ENCODE measurements around the gene NIPAL3. TPM values are rescaled to one million over a fixed set of nuclear protein-coding genes. Genes with fewer than 3 reads are reported as not detected.

NIPAL3 gene
- total RNA-seq, 1 donor from 2014 or later, result 73.9 TPM

GRCh38 chr1:24503870-24504523 is 88.4 kb downstream of the NIPAL3 start:
- peaks cover 0 to 3% of the 10 kb centered on the region in 2 donors for H3K4me1 ChIP-seq
- intact Hi-C loops (cut with DNase I), result loop anchor here (5.0 kb wide), 2 partner anchors 87 to 457 kb away; partner anchors contain the start of gene NIPAL3
- no peaks in the 10 kb centered on the region for H3K27me3 ChIP-seq
- H3K4me3 ChIP-seq, result no peak overlapping the region
- no peak for DNase-seq (ENCODE audit: low spot score in 2 of 2)
- H3K9me3 ChIP-seq, result no peaks in the 10 kb centered on the region
- TF ChIP-seq CTCF (IDR thresholded peaks at IDR 0.05), result no peak
- H3K36me3 ChIP-seq, result no peaks in the 10 kb centered on the region
- no peak overlapping the region for H3K27ac ChIP-seq

- DNase-seq (ENCODE audit: low spot score in 2 of 2), result no peak
- Histone ChIP-seq H3K4me1 (peaks cover 0 to 3% of the 10 kb centered on the region in 2 donors), H3K27ac (no peak overlapping the region), H3K9me3 (no peaks in the 10 kb centered on the region), H3K27me3 (no peaks in the 10 kb centered on the region), H3K4me3 (no peak overlapping the region), H3K36me3 (no peaks in the 10 kb centered on the region)
- no peak for TF ChIP-seq CTCF (IDR thresholded peaks at IDR 0.05)
- intact Hi-C loops (cut with DNase I), result loop anchor here (5.0 kb wide), 2 partner anchors 87 to 457 kb away; partner anchors contain the start of gene NIPAL3
These were observed 89.0 kb downstream of the NIPAL3 start for GRCh38 chr1:24504560-24504959.

- peaks cover 0 to 3% of the 10 kb centered on the region in 2 donors for H3K4me1 ChIP-seq
- H3K9me3 ChIP-seq, result no peaks in the 10 kb centered on the region
- intact Hi-C loops (cut with DNase I), result no loop called here
- no peak overlapping the region for H3K4me3 ChIP-seq
- no peak for TF ChIP-seq CTCF (IDR thresholded peaks at IDR 0.05)
- no peak for DNase-seq (ENCODE audit: low spot score in 2 of 2)
- H3K36me3 ChIP-seq, result no peaks in the 10 kb centered on the region
- H3K27ac ChIP-seq, result no peak overlapping the region
- no peaks in the 10 kb centered on the region for H3K27me3 ChIP-seq
These were observed 90.2 kb downstream of the NIPAL3 start for GRCh38 chr1:24505816-24506215.

- no peak for TF ChIP-seq CTCF (IDR thresholded peaks at IDR 0.05)
- H3K9me3 ChIP-seq, result no peaks in the 10 kb centered on the region
- intact Hi-C loops (cut with DNase I), result no loop called here
- no peak overlapping the region for H3K27ac ChIP-seq
- no peaks in the 10 kb centered on the region for H3K36me3 ChIP-seq
- no peak for DNase-seq (ENCODE audit: low spot score in 2 of 2)
- H3K4me3 ChIP-seq, result no peak overlapping the region
- no peaks in the 10 kb centered on the region for H3K27me3 ChIP-seq
- H3K4me1 ChIP-seq, result peaks cover 0 to 3% of the 10 kb centered on the region in 2 donors
These were observed 91.2 kb downstream of the NIPAL3 start for GRCh38 chr1:24506691-24507381.

- peaks cover 0 to 3% of the 10 kb centered on the region in 2 donors for H3K4me1 ChIP-seq
- H3K27ac ChIP-seq, result no peak overlapping the region
- intact Hi-C loops (cut with DNase I), result no loop called here
- H3K4me3 ChIP-seq, result no peak overlapping the region
- H3K9me3 ChIP-seq, result no peaks in the 10 kb centered on the region
- no peaks in the 10 kb centered on the region for H3K27me3 ChIP-seq
- no peaks in the 10 kb centered on the region for H3K36me3 ChIP-seq
- DNase-seq (ENCODE audit: low spot score in 2 of 2), result no peak
- no peak for TF ChIP-seq CTCF (IDR thresholded peaks at IDR 0.05)
These were observed 91.8 kb downstream of the NIPAL3 start for GRCh38 chr1:24507405-24507804.

All from ascending aorta (tissue), 2 donors.